Measurements from ENCODE around the gene DOK6. TPM values are rescaled to one million over a fixed set of nuclear protein-coding genes. Genes with fewer than 3 reads are reported as not detected.
"Not testable (repeated sequence)": the region's sequence is repeated elsewhere in the genome, so short reads cannot be mapped to it uniquely, and the experiment has no call there.

DOK6 gene
- total RNA-seq, result 5.9 to 15.1 TPM (median 8.9 TPM) in 3 replicates
- long read RNA-seq, full-length matches to known transcripts, result 5 of 12 reads
- long read RNA-seq, partial matches to known transcripts, result 3 of 12 reads
- long read RNA-seq, other reads (novel, unspliced or antisense), result 4 of 12 reads

DNA sequence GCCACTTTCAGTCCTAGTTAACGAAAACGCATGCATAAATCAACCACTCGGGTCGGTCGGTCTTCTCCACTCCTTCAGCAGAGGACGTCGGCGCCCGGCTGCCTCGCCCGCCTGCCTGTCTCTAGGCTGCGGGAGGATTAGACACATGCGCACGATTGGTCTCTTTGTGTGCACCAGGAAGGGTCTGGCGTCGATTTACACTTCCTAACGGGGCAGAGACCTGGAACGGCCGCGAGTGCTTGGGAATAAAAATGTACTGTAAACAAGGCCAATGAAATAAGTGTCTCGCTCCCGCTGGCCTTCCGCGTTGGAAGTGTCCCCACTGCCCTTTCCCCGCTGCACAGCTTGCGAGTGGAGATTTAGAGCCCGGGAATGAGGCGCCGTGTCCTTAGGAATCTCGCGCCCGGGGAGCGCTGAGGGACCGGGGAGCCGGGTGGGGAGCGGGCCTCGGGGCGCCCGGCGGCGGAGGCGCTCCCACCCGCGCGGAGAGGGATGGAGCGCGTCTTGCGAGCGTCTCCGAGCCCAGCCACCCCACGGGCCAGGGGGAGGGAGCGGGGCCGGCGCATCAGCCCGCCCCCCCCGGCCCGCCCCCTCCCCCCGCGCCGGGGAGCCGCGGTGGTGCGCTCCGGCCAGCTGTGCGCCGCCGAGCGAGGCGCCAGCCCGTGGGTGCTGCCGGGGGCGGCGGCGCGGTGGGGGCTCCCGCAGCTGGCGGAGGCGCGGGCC lies at the start of gene DOK6:
Gene DOK6 (plus strand): TSS at position 636 of the 723 bp plus-strand sequence.
- Mint-ChIP-seq H3K27me3 (ENCODE audit: low read depth) (peaks cover 16% of the 10 kb centered on the region), H3K27ac (ENCODE audit: unreplicated experiment) (peak within 1 kb of the TSS; percentile 81), H3K4me1 (ENCODE audit: low read depth) (peaks cover 23% of the 10 kb centered on the region), H3K4me3 (ENCODE audit: unreplicated experiment) (peak within 1 kb of the TSS; percentile 81), H3K9me3 (ENCODE audit: low read depth) (peaks cover 8% of the 10 kb centered on the region), H3K36me3 (ENCODE audit: low read depth) (peaks cover 1% of the 10 kb centered on the region)
- no peak for DNase-seq (ENCODE audit: low spot score)
- TF ChIP-seq, protein P1, sequence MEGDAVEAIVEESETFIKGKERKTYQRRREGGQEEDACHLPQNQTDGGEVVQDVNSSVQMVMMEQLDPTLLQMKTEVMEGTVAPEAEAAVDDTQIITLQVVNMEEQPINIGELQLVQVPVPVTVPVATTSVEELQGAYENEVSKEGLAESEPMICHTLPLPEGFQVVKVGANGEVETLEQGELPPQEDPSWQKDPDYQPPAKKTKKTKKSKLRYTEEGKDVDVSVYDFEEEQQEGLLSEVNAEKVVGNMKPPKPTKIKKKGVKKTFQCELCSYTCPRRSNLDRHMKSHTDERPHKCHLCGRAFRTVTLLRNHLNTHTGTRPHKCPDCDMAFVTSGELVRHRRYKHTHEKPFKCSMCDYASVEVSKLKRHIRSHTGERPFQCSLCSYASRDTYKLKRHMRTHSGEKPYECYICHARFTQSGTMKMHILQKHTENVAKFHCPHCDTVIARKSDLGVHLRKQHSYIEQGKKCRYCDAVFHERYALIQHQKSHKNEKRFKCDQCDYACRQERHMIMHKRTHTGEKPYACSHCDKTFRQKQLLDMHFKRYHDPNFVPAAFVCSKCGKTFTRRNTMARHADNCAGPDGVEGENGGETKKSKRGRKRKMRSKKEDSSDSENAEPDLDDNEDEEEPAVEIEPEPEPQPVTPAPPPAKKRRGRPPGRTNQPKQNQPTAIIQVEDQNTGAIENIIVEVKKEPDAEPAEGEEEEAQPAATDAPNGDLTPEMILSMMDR (IDR thresholded peaks at IDR 0.05), result no peak

- Mint-ChIP-seq H3K9me3 (ENCODE audit: low read depth) (peaks cover 2% of the 10 kb centered on the region), H3K27me3 (ENCODE audit: low read depth) (no peaks in the 10 kb centered on the region), H3K4me1 (ENCODE audit: low read depth) (no peaks in the 10 kb centered on the region), H3K4me3 (ENCODE audit: unreplicated experiment) (no peak overlapping the region), H3K27ac (ENCODE audit: unreplicated experiment) (no peak overlapping the region), H3K36me3 (ENCODE audit: low read depth) (no peaks in the 10 kb centered on the region)
- DNase-seq (ENCODE audit: low spot score), result no peak
- TF ChIP-seq, protein P1 (IDR thresholded peaks at IDR 0.05), result no peak
Observed at GRCh38 chr18:69353023-69353422, 47.7 kb upstream of the DOK6 start.

GRCh38 chr18:69357590-69357989 lies 43.1 kb upstream of the DOK6 start:
- no peak overlapping the region for H3K4me3 Mint-ChIP-seq (ENCODE audit: unreplicated experiment)
- H3K27me3 Mint-ChIP-seq (ENCODE audit: low read depth), result no peaks in the 10 kb centered on the region
- H3K4me1 Mint-ChIP-seq (ENCODE audit: low read depth), result no peaks in the 10 kb centered on the region

DNA sequence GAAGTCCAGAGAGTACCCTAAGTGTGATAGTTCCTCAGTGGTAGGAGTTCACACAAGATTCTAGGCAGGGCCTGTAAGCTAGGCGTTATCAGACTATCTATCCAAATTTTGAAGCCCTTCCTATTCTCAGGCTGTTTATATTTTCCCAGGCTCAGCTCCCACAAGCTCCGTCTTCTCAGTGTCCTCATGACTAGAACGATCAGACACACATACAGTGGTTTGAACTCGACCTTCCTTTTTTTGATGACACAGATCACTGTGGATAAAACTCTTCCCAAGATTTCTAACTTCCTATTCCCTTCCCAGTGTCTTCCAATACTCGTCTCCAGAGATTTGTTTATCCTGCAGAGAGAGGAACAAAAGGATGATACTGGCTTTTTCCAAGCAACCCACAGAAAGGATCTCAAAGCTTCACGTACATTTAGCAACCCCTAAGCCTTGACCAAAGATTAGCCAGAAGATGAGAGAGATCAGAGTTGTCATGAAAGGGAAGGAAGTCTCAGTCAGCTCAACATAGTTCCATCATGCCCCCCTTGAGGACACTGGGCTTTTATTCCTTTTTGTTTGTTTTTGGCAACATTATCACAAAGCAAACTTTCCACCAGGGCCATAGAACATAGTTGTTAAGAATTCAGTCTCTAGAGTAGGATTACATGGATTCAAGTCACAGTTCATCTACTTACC lies 42.3 kb upstream of the DOK6 start:
- Mint-ChIP-seq H3K27me3 (ENCODE audit: low read depth) (no peaks in the 10 kb centered on the region), H3K4me1 (ENCODE audit: low read depth) (no peaks in the 10 kb centered on the region), H3K4me3 (ENCODE audit: unreplicated experiment) (no peak overlapping the region), H3K36me3 (ENCODE audit: low read depth) (peaks cover 6% of the 10 kb centered on the region), H3K27ac (ENCODE audit: unreplicated experiment) (no peak overlapping the region), H3K9me3 (ENCODE audit: low read depth) (peaks cover 19% of the 10 kb centered on the region)
- TF ChIP-seq, protein P1 (IDR thresholded peaks at IDR 0.05), result no peak
- no peak for DNase-seq (ENCODE audit: low spot score)

More at GRCh38 chr18:69357590-69357989, 43.1 kb upstream of the DOK6 start:
- H3K36me3 Mint-ChIP-seq (ENCODE audit: low read depth), result peaks cover 6% of the 10 kb centered on the region
- TF ChIP-seq, protein P1 (IDR thresholded peaks at IDR 0.05), result no peak
- no peak overlapping the region for H3K27ac Mint-ChIP-seq (ENCODE audit: unreplicated experiment)
- DNase-seq (ENCODE audit: low spot score), result no peak
- peaks cover 19% of the 10 kb centered on the region for H3K9me3 Mint-ChIP-seq (ENCODE audit: low read depth)

- not testable (repeated sequence) for H3K27ac Mint-ChIP-seq (ENCODE audit: unreplicated experiment); DNase-seq (ENCODE audit: low spot score); H3K4me3 Mint-ChIP-seq (ENCODE audit: unreplicated experiment); H3K4me1 Mint-ChIP-seq (ENCODE audit: low read depth); H3K36me3 Mint-ChIP-seq (ENCODE audit: low read depth); H3K27me3 Mint-ChIP-seq (ENCODE audit: low read depth)
- peaks cover 19% of the 10 kb centered on the region for H3K9me3 Mint-ChIP-seq (ENCODE audit: low read depth)
Observed at GRCh38 chr18:69359768-69360167, 40.9 kb upstream of the DOK6 start.

All from chondrocyte (in vitro differentiated cells).